ENCODE data around the gene CLEC12A.

The CLEC12A gene

DNA sequence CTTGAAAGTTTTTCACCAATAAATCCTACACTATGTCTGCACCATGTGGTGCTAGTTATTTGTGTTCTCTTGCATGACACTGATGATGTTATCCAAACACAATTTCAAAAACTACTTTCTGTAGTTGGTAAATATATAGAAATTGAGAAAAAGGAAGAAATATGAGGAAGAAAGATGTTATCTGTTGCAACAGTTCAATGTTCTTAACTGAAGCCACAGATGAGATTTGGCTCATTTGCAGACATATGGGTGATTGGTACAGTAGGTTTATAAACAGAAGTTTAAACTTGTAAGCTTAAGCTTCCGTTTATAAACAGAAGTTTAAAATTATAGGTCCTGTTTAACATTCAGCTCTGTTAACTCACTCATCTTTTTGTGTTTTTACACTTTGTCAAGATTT lies at the start of gene CLEC12A:
CLEC12A (plus strand) TSS at position 229 of the 400 bp plus-strand sequence. CDS start 188 bp downstream, outside the sequence.
- DNase-seq (ENCODE audit: low read depth, low spot score) = no peak
- H3K9me3 ChIP-seq (ENCODE audit: insufficient read depth, low read length) = peaks cover 23% of the 10 kb centered on the region
- H3K9ac ChIP-seq (ENCODE audit: insufficient read length, low read depth) = no peak within 1 kb of the TSS
- TF ChIP-seq ZNF274 (IDR thresholded peaks at IDR 0.05; ENCODE audit: low read depth, low read length) (no peak), SUZ12 (IDR thresholded peaks at IDR 0.05; ENCODE audit: extremely low read depth, insufficient read depth, insufficient read length) (no peak), YY1 (IDR thresholded peaks at IDR 0.05; ENCODE audit: insufficient read depth, insufficient read length) (no peak)
- H3K4me1 ChIP-seq (ENCODE audit: insufficient read depth, insufficient read length) = no peaks in the 10 kb centered on the region
- no peaks in the 10 kb centered on the region for H3K36me3 ChIP-seq (ENCODE audit: insufficient read depth, insufficient read length, low read length)
- no peaks in the 10 kb centered on the region for H3K27me3 ChIP-seq (ENCODE audit: insufficient read depth, insufficient read length)
- H3K4me3 ChIP-seq (ENCODE audit: insufficient read length, low read depth) = no peak within 1 kb of the TSS

DNA sequence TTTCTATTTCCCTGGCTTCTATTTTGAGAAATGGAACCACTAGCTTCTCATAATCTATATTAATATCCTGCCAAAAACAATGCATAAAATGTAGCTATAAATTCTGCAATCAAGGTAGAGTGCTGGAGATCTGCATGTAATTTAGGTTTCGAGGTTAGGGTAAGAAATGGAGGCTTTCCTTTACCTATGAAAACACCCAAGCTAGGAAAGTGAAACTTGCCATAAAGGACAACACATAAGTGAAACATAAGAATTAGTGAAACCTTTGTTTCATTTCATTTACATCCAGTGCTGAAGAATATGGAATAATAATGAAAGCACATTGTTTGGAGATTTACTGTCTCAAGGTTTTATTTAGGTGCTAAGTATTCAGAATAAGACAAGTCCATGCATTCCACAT lies 48.8 kb upstream of the CLEC12A start:
- H3K4me1 ChIP-seq (ENCODE audit: insufficient read depth, insufficient read length) = no peaks in the 10 kb centered on the region

GRCh38 chr12:9925705-9926393 lies 45.4 kb upstream of the CLEC12A start:
- H3K4me3 ChIP-seq (ENCODE audit: insufficient read length, low read depth) = no peak overlapping the region
- TF ChIP-seq SUZ12 (IDR thresholded peaks at IDR 0.05; ENCODE audit: extremely low read depth, insufficient read depth, insufficient read length) (no peak), ZNF274 (IDR thresholded peaks at IDR 0.05; ENCODE audit: low read depth, low read length) (no peak)
- no peaks in the 10 kb centered on the region for H3K9me3 ChIP-seq (ENCODE audit: insufficient read depth, low read length)
- H3K27me3 ChIP-seq (ENCODE audit: insufficient read depth, insufficient read length) = no peaks in the 10 kb centered on the region
- no peaks in the 10 kb centered on the region for H3K36me3 ChIP-seq (ENCODE audit: insufficient read depth, insufficient read length, low read length)
- no peaks in the 10 kb centered on the region for H3K4me1 ChIP-seq (ENCODE audit: insufficient read depth, insufficient read length)
- DNase-seq (ENCODE audit: low read depth, low spot score) = peak; percentile 59
- no peak overlapping the region for H3K9ac ChIP-seq (ENCODE audit: insufficient read length, low read depth)

More for the DNA sequence above, 48.8 kb upstream of the CLEC12A start:
- Histone ChIP-seq H3K36me3 (ENCODE audit: insufficient read depth, insufficient read length, low read length) (no peaks in the 10 kb centered on the region), H3K9ac (ENCODE audit: insufficient read length, low read depth) (no peak overlapping the region), H3K9me3 (ENCODE audit: insufficient read depth, low read length) (peaks cover 5% of the 10 kb centered on the region; the same call in 1 of the 2 replicates), H3K4me3 (ENCODE audit: insufficient read length, low read depth) (no peak overlapping the region), H3K27me3 (ENCODE audit: insufficient read depth, insufficient read length) (no peaks in the 10 kb centered on the region)
- DNase-seq (ENCODE audit: low read depth, low spot score) = no peak
- TF ChIP-seq ZNF274 (IDR thresholded peaks at IDR 0.05; ENCODE audit: low read depth, low read length) = no peak

GRCh38 chr12:9926876-9927275 lies 44.3 kb upstream of the CLEC12A start:
- H3K9me3 ChIP-seq (ENCODE audit: insufficient read depth, low read length) = no peaks in the 10 kb centered on the region
- DNase-seq (ENCODE audit: low read depth, low spot score) = no peak
- no peak overlapping the region for H3K9ac ChIP-seq (ENCODE audit: insufficient read length, low read depth)
- TF ChIP-seq YY1 (IDR thresholded peaks at IDR 0.05; ENCODE audit: insufficient read depth, insufficient read length) (no peak), SUZ12 (IDR thresholded peaks at IDR 0.05; ENCODE audit: extremely low read depth, insufficient read depth, insufficient read length) (no peak), ZNF274 (IDR thresholded peaks at IDR 0.05; ENCODE audit: low read depth, low read length) (no peak)
- no peaks in the 10 kb centered on the region for H3K36me3 ChIP-seq (ENCODE audit: insufficient read depth, insufficient read length, low read length)
- H3K4me3 ChIP-seq (ENCODE audit: insufficient read length, low read depth) = no peak overlapping the region
- H3K27me3 ChIP-seq (ENCODE audit: insufficient read depth, insufficient read length) = no peaks in the 10 kb centered on the region
- H3K4me1 ChIP-seq (ENCODE audit: insufficient read depth, insufficient read length) = no peaks in the 10 kb centered on the region

DNA sequence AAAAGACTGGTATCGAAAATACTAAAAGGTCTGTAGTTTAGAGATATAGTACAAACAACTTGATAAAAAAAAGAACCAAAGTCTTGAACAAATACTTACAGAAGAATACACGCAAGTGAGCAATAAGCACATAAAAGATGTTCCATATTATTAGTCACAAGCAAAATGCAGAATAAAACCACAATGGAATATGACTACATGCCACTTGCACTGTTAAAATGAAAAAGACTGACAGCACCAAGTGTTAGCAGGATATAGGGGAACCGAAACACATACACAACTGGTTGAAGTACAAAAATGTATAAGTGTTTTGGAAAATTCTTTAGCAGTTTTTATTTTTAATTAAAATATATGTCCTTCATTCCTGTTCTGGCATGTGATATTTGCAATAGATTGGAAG lies 42.6 kb upstream of the CLEC12A start:
- TF ChIP-seq ZNF274 (IDR thresholded peaks at IDR 0.05; ENCODE audit: low read depth, low read length) (no peak), YY1 (IDR thresholded peaks at IDR 0.05; ENCODE audit: insufficient read depth, insufficient read length) (no peak), SUZ12 (IDR thresholded peaks at IDR 0.05; ENCODE audit: extremely low read depth, insufficient read depth, insufficient read length) (no peak)
- no peak for DNase-seq (ENCODE audit: low read depth, low spot score)
- H3K4me1 ChIP-seq (ENCODE audit: insufficient read depth, insufficient read length) = no peaks in the 10 kb centered on the region
- H3K27me3 ChIP-seq (ENCODE audit: insufficient read depth, insufficient read length) = no peaks in the 10 kb centered on the region
- H3K4me3 ChIP-seq (ENCODE audit: insufficient read length, low read depth) = no peak overlapping the region
- no peaks in the 10 kb centered on the region for H3K36me3 ChIP-seq (ENCODE audit: insufficient read depth, insufficient read length, low read length)
- H3K9me3 ChIP-seq (ENCODE audit: insufficient read depth, low read length) = no peaks in the 10 kb centered on the region
- H3K9ac ChIP-seq (ENCODE audit: insufficient read length, low read depth) = no peak overlapping the region

GRCh38 chr12:9931245-9931644 lies 40.0 kb upstream of the CLEC12A start:
- H3K9me3 ChIP-seq (ENCODE audit: insufficient read depth, low read length) = no peaks in the 10 kb centered on the region
- H3K27me3 ChIP-seq (ENCODE audit: insufficient read depth, insufficient read length) = no peaks in the 10 kb centered on the region
- DNase-seq (ENCODE audit: low read depth, low spot score) = no peak
- no peak for TF ChIP-seq YY1 (IDR thresholded peaks at IDR 0.05; ENCODE audit: insufficient read depth, insufficient read length)
- TF ChIP-seq ZNF274 (IDR thresholded peaks at IDR 0.05; ENCODE audit: low read depth, low read length) = no peak
- TF ChIP-seq SUZ12 (IDR thresholded peaks at IDR 0.05; ENCODE audit: extremely low read depth, insufficient read depth, insufficient read length) = no peak
- H3K9ac ChIP-seq (ENCODE audit: insufficient read length, low read depth) = no peak overlapping the region
- H3K4me1 ChIP-seq (ENCODE audit: insufficient read depth, insufficient read length) = no peaks in the 10 kb centered on the region
- H3K36me3 ChIP-seq (ENCODE audit: insufficient read depth, insufficient read length, low read length) = no peaks in the 10 kb centered on the region
- no peak overlapping the region for H3K4me3 ChIP-seq (ENCODE audit: insufficient read length, low read depth)

- no peaks in the 10 kb centered on the region for H3K36me3 ChIP-seq (ENCODE audit: insufficient read depth, insufficient read length, low read length)
- no peaks in the 10 kb centered on the region for H3K4me1 ChIP-seq (ENCODE audit: insufficient read depth, insufficient read length)
- no peak for DNase-seq (ENCODE audit: low read depth, low spot score)
- no peak within 1 kb of the TSS for H3K9ac ChIP-seq (ENCODE audit: insufficient read length, low read depth)
- TF ChIP-seq YY1 (IDR thresholded peaks at IDR 0.05; ENCODE audit: insufficient read depth, insufficient read length) (no peak), SUZ12 (IDR thresholded peaks at IDR 0.05; ENCODE audit: extremely low read depth, insufficient read depth, insufficient read length) (no peak), ZNF274 (IDR thresholded peaks at IDR 0.05; ENCODE audit: low read depth, low read length) (no peak)
- no peak within 1 kb of the TSS for H3K4me3 ChIP-seq (ENCODE audit: insufficient read length, low read depth)
- H3K9me3 ChIP-seq (ENCODE audit: insufficient read depth, low read length) = no peaks in the 10 kb centered on the region
- no peaks in the 10 kb centered on the region for H3K27me3 ChIP-seq (ENCODE audit: insufficient read depth, insufficient read length)
These were observed 38.9 kb upstream of the CLEC12A start, which contains the start of gene CLEC2A for GRCh38 chr12:9932270-9932669. Gene CLEC2A, minus strand, starts transcription at chr12:9932370. Its CDS starts 41 bp downstream, at chr12:9932329.

Data from NT2/D1 (cell line).